Measurements from ENCODE around the gene ERP27. TPM values are rescaled to one million over a fixed set of nuclear protein-coding genes. Genes with fewer than 3 reads are reported as not detected.

The ERP27 gene
- total RNA-seq, 1 donor from 2014 or later = 0.19 TPM

GRCh38 chr12:14886271-14886670, 52.1 kb downstream of the ERP27 start:
- ATAC-seq = no peak
- intact Hi-C loops (cut with DNase I) = no loop called here

GRCh38 chr12:14885718-14886221, 52.6 kb downstream of the ERP27 start, which contains the start of gene MGP:
Gene MGP, minus strand, starts transcription at chr12:14885854. Its CDS starts 63 bp downstream, at chr12:14885791.
- peak; percentile 91 for ATAC-seq
- DNase-seq (ENCODE audit: missing footprints) = no peak
- intact Hi-C loops (cut with DNase I) = loop anchor here (2.0 kb wide), 1 partner anchor 37 kb away; no protein-coding TSS in a partner anchor

More at GRCh38 chr12:14886271-14886670, 52.1 kb downstream of the ERP27 start:
- no peak for DNase-seq (ENCODE audit: missing footprints)

GRCh38 chr12:14884458-14884878, 53.9 kb downstream of the ERP27 start:
- DNase-seq (ENCODE audit: missing footprints) (peak; percentile 84), ATAC-seq (peak; percentile 64)
- intact Hi-C loops (cut with DNase I) = loop anchor here (2.0 kb wide), 1 partner anchor 36 kb away; no protein-coding TSS in a partner anchor

GRCh38 chr12:14883686-14884085, 54.7 kb downstream of the ERP27 start:
- intact Hi-C loops (cut with DNase I) = loop anchor here (2.0 kb wide), 1 partner anchor 35 kb away; no protein-coding TSS in a partner anchor
- no peak for ATAC-seq
- no peak for DNase-seq (ENCODE audit: missing footprints)

GRCh38 chr12:14880890-14881453, 57.4 kb downstream of the ERP27 start:
- intact Hi-C loops (cut with DNase I) = no loop called here
- ATAC-seq (no peak), DNase-seq (ENCODE audit: missing footprints) (no peak)

GRCh38 chr12:14879222-14879933, 59.0 kb downstream of the ERP27 start:
- ATAC-seq (peak; percentile 60), DNase-seq (ENCODE audit: missing footprints) (no peak)
- intact Hi-C loops (cut with DNase I) = no loop called here

GRCh38 chr12:14878488-14878887, 59.8 kb downstream of the ERP27 start:
- intact Hi-C loops (cut with DNase I) = no loop called here
- no peak for ATAC-seq

GRCh38 chr12:14876833-14877232, 61.5 kb downstream of the ERP27 start:
- intact Hi-C loops (cut with DNase I) = no loop called here
- ATAC-seq (no peak), DNase-seq (ENCODE audit: missing footprints) (no peak)

More at GRCh38 chr12:14878488-14878887, 59.8 kb downstream of the ERP27 start:
- no peak for DNase-seq (ENCODE audit: missing footprints)

GRCh38 chr12:14874882-14875281, 63.5 kb downstream of the ERP27 start:
- intact Hi-C loops (cut with DNase I) = no loop called here
- no peak for DNase-seq (ENCODE audit: missing footprints)

GRCh38 chr12:14873440-14874185, 64.7 kb downstream of the ERP27 start:
- intact Hi-C loops (cut with DNase I) = no loop called here
- no peak for DNase-seq (ENCODE audit: missing footprints)
- ATAC-seq = peak; percentile 46

More at GRCh38 chr12:14874882-14875281, 63.5 kb downstream of the ERP27 start:
- ATAC-seq = no peak

GRCh38 chr12:14871886-14872285, 66.5 kb downstream of the ERP27 start:
- ATAC-seq = no peak
- intact Hi-C loops (cut with DNase I) = no loop called here

GRCh38 chr12:14871247-14871646, 67.1 kb downstream of the ERP27 start:
- ATAC-seq (no peak), DNase-seq (ENCODE audit: missing footprints) (no peak)
- intact Hi-C loops (cut with DNase I) = no loop called here

More at GRCh38 chr12:14871886-14872285, 66.5 kb downstream of the ERP27 start:
- no peak for DNase-seq (ENCODE audit: missing footprints)

GRCh38 chr12:14868916-14869506, 69.3 kb downstream of the ERP27 start:
- ATAC-seq = no peak
- DNase-seq (ENCODE audit: missing footprints) = peak; percentile 30
- intact Hi-C loops (cut with DNase I) = no loop called here

Other genes with a start within 250 kb of the ERP27 start
- gene GUCY2C, start 241.9 kb downstream of the ERP27 start, total RNA-seq = not detected
- gene WBP11, start 135.1 kb downstream of the ERP27 start, total RNA-seq = 48.0 TPM
- 2.0 TPM for gene C12orf60, start 134.9 kb downstream of the ERP27 start, total RNA-seq
- gene SMCO3, start 124.4 kb downstream of the ERP27 start, total RNA-seq = 0.30 TPM
- gene ART4, start 95.0 kb downstream of the ERP27 start, total RNA-seq = 5.6 TPM
- gene MGP, start 52.7 kb downstream of the ERP27 start, total RNA-seq = 369 TPM
- gene ARHGDIB, start 23.1 kb upstream of the ERP27 start, total RNA-seq = 72.1 TPM
- gene PDE6H, start 34.5 kb upstream of the ERP27 start, total RNA-seq = not detected